ENCODE results near the gene MLXIPL.
"Not testable (repeated sequence)": the region's sequence is repeated elsewhere in the genome, so short reads cannot be mapped to it uniquely, and the experiment has no call there.

MLXIPL gene

GRCh38 chr7:73645643-73646174 lies 21.4 kb upstream of the MLXIPL start:
- no peak for FAIRE-seq

GRCh38 chr7:73644688-73645286 lies 20.5 kb upstream of the MLXIPL start:
- no peak for FAIRE-seq

GRCh38 chr7:73642834-73643233 lies 18.5 kb upstream of the MLXIPL start:
- FAIRE-seq: no peak

GRCh38 chr7:73638911-73639310 lies 14.6 kb upstream of the MLXIPL start:
- FAIRE-seq: no peak

GRCh38 chr7:73635428-73636200 lies 11.3 kb upstream of the MLXIPL start:
- no peak for FAIRE-seq

- FAIRE-seq: no peak
Measured at GRCh38 chr7:73633844-73634243, 9.5 kb upstream of the MLXIPL start.

GRCh38 chr7:73633323-73633722 lies 9.0 kb upstream of the MLXIPL start:
- FAIRE-seq: no peak

- FAIRE-seq: no peak
Measured at GRCh38 chr7:73631558-73631957, 7.2 kb upstream of the MLXIPL start.

GRCh38 chr7:73628504-73628903 lies 4.2 kb upstream of the MLXIPL start:
- no peak for FAIRE-seq

- no peak for FAIRE-seq
Measured at GRCh38 chr7:73626814-73627213, 2.5 kb upstream of the MLXIPL start.

- FAIRE-seq: no peak
Measured at GRCh38 chr7:73625276-73625675, 954 bp upstream of the MLXIPL start.

GRCh38 chr7:73624669-73625001 lies 313 bp upstream of the MLXIPL start:
- FAIRE-seq: no peak

- no peak for FAIRE-seq
Measured at GRCh38 chr7:73622909-73623797, 1.2 kb downstream of the MLXIPL start.

- FAIRE-seq: no peak
Measured at GRCh38 chr7:73622527-73622908, 1.8 kb downstream of the MLXIPL start.

- no peak for FAIRE-seq
Measured at GRCh38 chr7:73621168-73622063, 2.9 kb downstream of the MLXIPL start.

- FAIRE-seq: not testable (repeated sequence)
Measured at GRCh38 chr7:73619394-73619793, 4.9 kb downstream of the MLXIPL start.

- FAIRE-seq: no peak
Measured at GRCh38 chr7:73618538-73618937, 5.8 kb downstream of the MLXIPL start.

GRCh38 chr7:73617520-73617919 lies 6.8 kb downstream of the MLXIPL start:
- not testable (repeated sequence) for FAIRE-seq

GRCh38 chr7:73615886-73616285 lies 8.4 kb downstream of the MLXIPL start:
- FAIRE-seq: no peak

- FAIRE-seq: not testable (repeated sequence)
Measured at GRCh38 chr7:73614937-73615336, 9.4 kb downstream of the MLXIPL start.

GRCh38 chr7:73613954-73614735 lies 10.2 kb downstream of the MLXIPL start:
- no peak for FAIRE-seq
